Right ventricle myocardium inferior (tissue), 1 donor: ENCODE results near the gene CARD8. TPM values are rescaled to one million over a fixed set of nuclear protein-coding genes. Genes with fewer than 3 reads are reported as not detected.
"Not testable (repeated sequence)": the region's sequence is repeated elsewhere in the genome, so short reads cannot be mapped to it uniquely, and the experiment has no call there.

ENCODE experiments used
- ATAC-seq: fragments of 200-7000 bp; cut with Tn5 transposase; one replicate; pipeline ENCODE4 v1.9.1; 2020; ENCODE audit warnings: mild to moderate bottlenecking, moderate library complexity
- DNase-seq: peaks from one replicate; pipeline ENCODE4 v3.0.0; 2021; ENCODE audit errors: missing footprints
- intact Hi-C: fragments of 100-400 bp; cut with DNase I; formaldehyde crosslinking; loops from one replicate; pipeline ENCODE4 v1.11.0; 2022
- total RNA-seq: library from RNA; stranded (reverse); fragmentation: NEBNext Ultra II Directional; extraction: Animal tissue kit (Norgen Biotek cat#: 25700); gene quantifications from one replicate; pipeline ENCODE4 v1.2.1, GENCODE V29; 2021
- donor health status: DM: no; HTN: yes; CAD: no; lungs with severe emphysema.

The CARD8 gene
- total RNA-seq, 1 donor from 2014 or later: 34.5 TPM

GRCh38 chr19:48274173-48274572 is 18.5 kb upstream of the CARD8 start:
- DNase-seq: no peak
- intact Hi-C loops: loop anchor here (5.0 kb wide), 1 partner anchor 58 kb away; no protein-coding TSS in a partner anchor
- no peak for ATAC-seq

GRCh38 chr19:48271531-48272151 is 15.9 kb upstream of the CARD8 start:
- ATAC-seq (peak; percentile 79), DNase-seq (peak; percentile 76)
- intact Hi-C loops: loop anchor here (1.0 to 5.0 kb wide), 2 partner anchors 20 to 61 kb away; no protein-coding TSS in a partner anchor

GRCh38 chr19:48269617-48270026 is 13.9 kb upstream of the CARD8 start:
- not testable (repeated sequence) for DNase-seq, ATAC-seq
- intact Hi-C loops: loop anchor here (5.0 to 10.0 kb wide), 2 partner anchors 63 to 215 kb away; no protein-coding TSS in a partner anchor

DNA sequence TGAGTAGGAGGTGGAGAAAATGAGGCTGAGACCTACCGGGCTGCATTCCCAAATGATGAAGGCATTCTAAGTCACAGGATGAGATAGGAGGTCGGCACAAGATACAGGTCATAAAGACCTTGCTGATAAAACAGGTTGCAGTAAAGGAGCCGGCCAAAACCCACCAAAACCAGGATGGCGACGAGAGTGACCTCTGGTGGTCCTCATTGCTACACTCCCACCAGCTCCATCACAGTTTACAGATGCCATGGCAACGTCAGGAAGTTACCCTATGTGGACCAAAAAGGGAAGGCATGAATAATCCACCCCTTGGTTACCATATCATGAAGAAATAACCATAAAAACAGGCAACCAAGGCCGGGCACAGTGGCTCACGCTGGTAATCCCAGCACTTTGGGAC is 9.6 kb upstream of the CARD8 start:
- intact Hi-C loops: loop anchor here (10.0 kb wide), 1 partner anchor 219 kb away; no protein-coding TSS in a partner anchor
- ATAC-seq, DNase-seq: not testable (repeated sequence)

DNA sequence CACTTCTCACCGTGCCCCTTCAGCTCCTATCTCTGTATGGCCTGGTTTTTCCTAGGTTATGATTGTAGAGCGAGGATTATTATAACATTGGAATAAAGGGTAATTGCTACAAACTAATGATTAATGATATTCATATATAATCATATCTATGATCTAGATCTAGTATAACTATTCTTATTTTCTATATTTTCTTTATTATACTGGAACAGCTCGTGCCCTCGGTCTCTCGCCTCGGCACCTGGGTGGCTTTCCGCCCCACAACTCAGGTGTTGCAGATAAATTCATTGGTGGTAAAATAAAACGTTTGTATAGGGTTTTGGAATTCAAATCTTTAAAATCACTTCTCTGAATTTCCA is 4.6 kb upstream of the CARD8 start:
- ATAC-seq, DNase-seq: not testable (repeated sequence)
- intact Hi-C loops: loop anchor here (10.0 kb wide), 1 partner anchor 224 kb away; no protein-coding TSS in a partner anchor

DNA sequence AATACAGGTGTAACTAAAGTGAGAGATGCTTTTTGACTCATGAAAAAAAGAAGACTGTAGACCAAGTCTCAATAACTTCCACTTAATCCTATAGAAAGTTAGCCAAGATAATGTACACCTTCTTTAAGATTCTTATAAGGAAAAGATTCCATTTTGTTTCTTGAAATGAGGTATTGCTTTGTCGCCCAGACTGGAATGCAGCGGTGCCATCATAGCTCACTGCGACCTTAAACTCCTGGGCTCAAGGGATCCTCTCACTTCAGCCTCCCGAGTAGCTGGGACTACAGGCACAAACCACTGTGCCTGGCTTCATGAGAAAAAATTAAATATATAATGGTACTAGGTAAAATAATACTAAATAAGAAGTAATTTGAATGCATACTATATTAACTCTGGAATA is 3.3 kb upstream of the CARD8 start:
- not testable (repeated sequence) for DNase-seq, ATAC-seq
- intact Hi-C loops: loop anchor here (5.0 to 10.0 kb wide), 2 partner anchors 54 to 152 kb away; no protein-coding TSS in a partner anchor

DNA sequence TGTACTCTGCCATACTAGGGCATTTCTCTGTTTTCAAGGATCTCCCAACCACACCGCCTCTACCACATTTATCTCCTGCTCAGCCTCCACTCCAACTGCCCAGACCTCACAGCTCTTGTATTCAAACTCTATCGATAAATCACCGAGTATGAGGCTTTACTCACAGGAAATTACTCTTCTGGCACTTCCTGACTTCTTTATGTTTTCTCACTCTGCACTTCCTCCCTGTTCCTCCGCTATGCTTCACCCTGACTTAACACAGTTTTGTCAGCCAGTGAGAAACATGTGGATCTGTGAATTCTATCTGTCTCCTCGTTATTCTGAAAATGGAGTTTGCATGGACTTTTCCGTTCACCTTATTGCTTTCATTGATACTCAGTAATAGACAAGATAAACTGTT is 2.6 kb upstream of the CARD8 start:
- no peak for ATAC-seq
- intact Hi-C loops: loop anchor here (5.0 to 10.0 kb wide), 2 partner anchors 54 to 151 kb away; no protein-coding TSS in a partner anchor
- no peak for DNase-seq

DNA sequence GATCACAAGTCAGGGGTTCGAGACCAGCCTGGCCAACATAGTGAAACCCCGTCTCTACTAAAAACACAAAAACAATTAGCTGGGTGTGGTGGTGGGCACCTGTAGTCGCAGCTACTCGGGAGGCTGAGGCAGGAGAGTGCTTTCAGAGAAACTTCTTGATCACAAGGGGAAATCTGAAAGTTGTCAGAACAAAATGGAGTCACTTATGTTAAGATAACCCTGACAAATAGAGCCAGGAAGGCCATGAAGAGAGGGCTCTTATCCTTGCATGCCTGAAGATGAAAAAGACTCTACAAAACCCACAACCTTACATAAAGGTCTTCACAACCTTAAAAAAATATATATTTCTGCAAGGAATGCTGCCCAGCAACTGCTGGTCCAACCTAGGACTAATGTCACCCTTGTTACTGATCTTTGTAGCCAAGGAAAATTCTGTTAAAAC is 1.2 kb downstream of the CARD8 start:
- ATAC-seq: no peak
- intact Hi-C loops: loop anchor here (10.0 kb wide), 1 partner anchor 50 kb away; no protein-coding TSS in a partner anchor
- no peak for DNase-seq

- intact Hi-C loops: loop anchor here (10.0 kb wide), 1 partner anchor 49 kb away; no protein-coding TSS in a partner anchor
- DNase-seq (no peak), ATAC-seq (no peak)
Observed at GRCh38 chr19:48253999-48254398, 1.7 kb downstream of the CARD8 start.

GRCh38 chr19:48252609-48253008 is 3.1 kb downstream of the CARD8 start:
- DNase-seq (no peak), ATAC-seq (no peak)
- intact Hi-C loops: loop anchor here (10.0 kb wide), 1 partner anchor 48 kb away; no protein-coding TSS in a partner anchor

DNA sequence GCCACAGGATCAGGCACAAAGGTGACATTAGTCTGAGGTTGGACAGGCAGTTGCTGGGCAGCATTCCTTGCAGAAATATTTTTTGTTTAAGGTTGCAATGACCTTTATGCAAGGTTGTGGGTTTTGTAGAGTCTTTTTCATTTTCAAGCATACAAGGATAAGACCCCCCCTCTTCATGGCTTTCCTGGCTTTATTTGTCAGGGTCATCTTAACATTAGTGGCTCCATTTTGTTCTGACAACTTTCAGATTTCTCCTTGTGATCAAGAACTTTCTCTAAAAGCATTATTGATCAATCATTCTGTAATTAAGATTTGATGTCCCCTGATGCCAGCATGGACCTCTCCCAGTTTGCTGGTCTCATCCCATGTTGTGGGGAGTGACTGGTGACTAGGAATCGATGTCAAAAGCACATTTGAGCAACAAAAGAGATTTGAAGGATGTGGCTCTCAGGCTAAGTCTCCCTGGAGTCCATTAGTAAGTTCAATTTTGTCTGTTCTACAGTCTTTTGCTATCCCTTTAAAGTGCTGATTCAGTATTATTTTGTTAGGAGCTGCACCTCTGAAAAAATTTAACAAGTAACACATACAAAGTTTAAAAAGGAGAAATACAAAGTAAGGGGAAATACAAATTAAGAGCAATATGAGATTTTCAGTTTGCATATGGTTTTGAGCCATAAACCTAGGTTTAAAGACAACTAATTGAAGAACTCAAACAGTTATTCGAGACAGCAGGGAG is 5.3 kb downstream of the CARD8 start:
- no peak for DNase-seq
- intact Hi-C loops: loop anchor here (10.0 kb wide), 1 partner anchor 46 kb away; no protein-coding TSS in a partner anchor
- ATAC-seq: no peak

DNA sequence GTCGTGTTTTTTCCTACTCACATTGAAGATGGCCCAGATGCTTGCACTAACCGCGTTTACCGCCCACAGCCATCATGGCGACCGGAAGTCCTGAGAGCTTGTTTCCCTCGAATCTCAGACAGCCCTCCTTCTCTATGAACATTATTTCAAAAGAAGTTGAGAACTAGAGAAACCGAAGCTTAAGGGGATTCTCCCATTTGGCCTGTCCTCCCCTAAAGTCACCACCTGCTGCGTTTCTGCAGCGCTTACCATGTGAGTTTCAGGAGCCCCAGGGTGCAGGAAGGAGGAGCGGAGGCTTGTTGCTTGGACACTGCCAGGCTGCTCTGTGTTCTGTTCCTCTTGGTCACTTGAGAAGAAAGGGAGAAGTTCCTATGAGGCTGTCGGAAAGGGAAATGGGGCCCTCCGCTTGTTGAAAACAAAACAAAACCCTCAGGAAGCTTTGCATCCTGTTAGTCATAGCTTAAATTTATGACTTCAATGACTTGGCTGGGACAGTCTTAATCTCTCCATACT is 6.2 kb downstream of the CARD8 start:
- intact Hi-C loops: loop anchor here (10.0 kb wide), 1 partner anchor 45 kb away; no protein-coding TSS in a partner anchor
- ATAC-seq (peak; percentile 83), DNase-seq (peak; percentile 83)

DNA sequence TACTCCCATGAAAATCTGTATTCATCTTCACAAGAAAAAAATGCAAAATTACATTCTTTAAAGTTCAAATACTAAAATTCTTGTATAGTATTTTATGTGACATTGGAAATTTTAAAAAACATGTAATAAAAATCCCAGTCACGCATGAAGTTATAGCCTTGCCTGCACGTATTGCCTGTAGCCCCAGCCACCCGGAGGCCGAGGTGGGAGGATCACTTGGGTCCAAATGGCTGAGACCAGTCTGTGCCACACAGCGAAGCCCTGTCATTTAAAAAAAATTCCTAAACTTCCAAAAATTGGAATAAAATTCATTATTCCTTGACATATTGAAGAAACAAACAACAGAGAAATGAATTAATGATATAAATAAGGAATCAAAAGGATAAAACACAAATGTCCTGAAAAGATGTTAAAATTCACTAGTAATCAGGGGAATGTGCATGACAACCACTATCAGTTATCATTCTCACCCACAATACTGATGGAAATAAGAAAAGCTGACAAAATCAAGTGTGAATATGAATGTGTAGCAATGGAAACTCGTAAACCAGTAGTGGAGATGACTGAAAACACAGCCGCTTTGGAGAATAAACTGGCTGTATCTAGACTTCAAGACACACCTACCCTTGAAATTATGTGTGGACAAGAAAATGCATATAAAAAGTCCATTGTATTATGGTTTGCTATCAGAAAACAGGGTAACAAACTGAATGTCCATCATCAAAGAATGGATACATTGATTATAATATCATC is 7.5 kb downstream of the CARD8 start:
- ATAC-seq (no peak), DNase-seq (no peak)
- intact Hi-C loops: no loop called here

DNA sequence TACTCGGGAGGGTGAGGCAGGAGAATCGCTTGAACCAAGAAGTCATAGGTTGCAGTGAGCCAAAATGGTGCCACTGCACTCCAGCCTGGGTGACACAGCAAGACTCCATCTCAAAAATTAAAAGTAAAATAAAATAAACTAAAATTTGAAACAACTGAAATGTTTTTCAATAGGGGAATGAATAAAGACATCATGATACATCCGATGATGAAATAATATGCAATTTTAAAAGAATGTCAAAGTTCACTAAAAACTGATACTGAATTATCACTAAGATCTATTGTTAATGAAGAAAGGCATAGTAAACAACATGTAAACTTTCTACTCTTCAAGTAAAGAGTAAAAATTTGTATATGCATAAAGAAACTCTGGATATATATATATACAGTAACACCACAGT is 8.5 kb downstream of the CARD8 start:
- intact Hi-C loops: no loop called here
- ATAC-seq: no peak
- no peak for DNase-seq

DNA sequence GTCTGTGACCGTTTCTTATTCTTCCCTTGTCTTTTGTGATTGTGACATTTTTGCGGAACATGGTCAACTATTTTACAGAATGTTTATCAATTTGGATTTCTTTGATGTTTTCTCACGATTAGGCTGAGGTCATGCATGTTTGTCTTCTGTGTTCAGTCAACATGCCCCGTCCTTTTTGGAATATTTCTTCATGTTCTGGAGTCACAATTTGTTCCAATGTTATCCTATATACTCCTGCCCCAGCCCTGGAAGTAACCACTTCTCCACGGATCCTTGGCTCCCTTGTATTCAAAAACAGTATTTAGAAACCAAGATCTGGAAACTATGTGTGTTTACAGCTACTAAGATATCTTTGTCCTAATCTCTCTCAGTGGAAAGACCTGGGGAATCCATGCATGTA is 9.6 kb downstream of the CARD8 start:
- DNase-seq (no peak), ATAC-seq (no peak)
- intact Hi-C loops: no loop called here

GRCh38 chr19:48244281-48244680 is 11.4 kb downstream of the CARD8 start:
- ATAC-seq: no peak
- intact Hi-C loops: no loop called here
- no peak for DNase-seq

DNA sequence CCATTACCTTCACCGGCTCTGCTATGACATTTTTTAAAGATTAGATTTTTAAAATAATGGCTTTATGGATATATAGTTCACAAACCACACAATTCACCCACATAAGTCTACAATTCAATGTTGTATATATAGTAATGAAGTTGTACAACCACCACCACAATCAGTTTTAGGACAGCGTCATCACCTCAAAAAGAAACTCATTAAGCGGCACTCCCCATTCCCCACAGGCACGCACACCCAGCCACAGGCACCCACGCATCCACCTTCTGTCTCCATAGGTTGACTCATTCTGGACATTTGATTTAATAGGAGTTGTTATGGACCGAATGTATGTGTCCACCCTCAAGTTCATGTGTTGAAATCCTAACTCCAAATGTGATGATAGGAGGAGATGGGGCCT is 13.9 kb downstream of the CARD8 start:
- ATAC-seq, DNase-seq, intact Hi-C loops: not testable (repeated sequence)

GRCh38 chr19:48239582-48240141 is 16.1 kb downstream of the CARD8 start:
- no peak for DNase-seq
- intact Hi-C loops: no loop called here
- no peak for ATAC-seq
